HL-60 (cell line): ENCODE measurements around the gene IPCEF1.
A peak's percentile ranks its signal among the peaks of the same experiment; 100 is the strongest.

Experiments used
- DNase-seq, 2 experiments: peaks; one replicate each; pipeline ENCODE4 v3.0.0-alpha.2; 2010 to 2020; ENCODE audit warnings: low read depth in 1 of 2, low spot score in 1 of 2
- H3K27ac ChIP-seq: fragments of 250-450 bp; sonication (Bioruptor Pico); replicated peaks from 2 replicates; pipeline ENCODE4 v1.5.1; 2020; ENCODE audit warnings: mild to moderate bottlenecking, moderate library complexity
- H3K27me3 ChIP-seq: fragments of 250-450 bp; sonication (Bioruptor Pico); 2 replicates; pipeline ENCODE4 v1.5.1; 2021; ENCODE audit warnings: mild to moderate bottlenecking, moderate library complexity; ENCODE audit not compliant: insufficient read depth, poor library complexity, severe bottlenecking
- H3K4me3 ChIP-seq: replicated peaks from 2 replicates; pipeline ENCODE4 v1.5.1; 2011; ENCODE audit warnings: mild to moderate bottlenecking, control low read depth, low read length; ENCODE audit not compliant: insufficient read depth
- CTCF ChIP-seq: IDR thresholded peaks from one replicate; pipeline ENCODE4 v1.5.1; 2011; ENCODE audit warnings: low read length, control low read depth, inconsistent platforms; ENCODE audit not compliant: insufficient read depth
- GABPA ChIP-seq: IDR thresholded peaks from 2 replicates; pipeline ENCODE4 v1.6.1; 2012; ENCODE audit warnings: low read depth
- POLR2AphosphoS5 ChIP-seq: IDR thresholded peaks from 2 replicates; pipeline ENCODE4 v1.6.1; 2012; ENCODE audit warnings: low read depth
- REST ChIP-seq: IDR thresholded peaks from 2 replicates; pipeline ENCODE4 v1.6.1; 2012; ENCODE audit warnings: low read depth; ENCODE audit not compliant: insufficient replicate concordance
- SPI1 ChIP-seq: IDR thresholded peaks from 2 replicates; pipeline ENCODE4 v1.6.1; 2012; ENCODE audit warnings: low read depth, mild to moderate bottlenecking, borderline replicate concordance
- long read RNA-seq: library from polyadenylated mRNA; unstranded; transcript quantifications from one replicate; pipeline ENCODE4 v2.0.0, GENCODE V29; 2020

Gene IPCEF1
- long read RNA-seq, full-length matches to known transcripts: 3 of 6 reads
- long read RNA-seq, partial matches to known transcripts: 1 of 6 reads
- long read RNA-seq, other reads (novel, unspliced or antisense): 2 of 6 reads

GRCh38 chr6:154356690-154357089 lies at the start of gene IPCEF1:
TSS of gene IPCEF1 (minus strand) at chr6:154356803. CDS start at chr6:154265947, 90,856 bp downstream.
- TF ChIP-seq CTCF (no peak), POLR2AphosphoS5 (peak; percentile 45; the same call in 1 of the 2 replicates), SPI1 (peak; percentile 99), GABPA (no peak), REST (no peak)
- peak; percentile 72 to 88 for DNase-seq
- peak within 1 kb of the TSS; percentile 56 for H3K4me3 ChIP-seq
- no peaks in the 10 kb centered on the region for H3K27me3 ChIP-seq
- H3K27ac ChIP-seq: peak within 1 kb of the TSS; percentile 88

GRCh38 chr6:154406301-154406700 lies 49.7 kb upstream of the IPCEF1 start:
- no peak overlapping the region for H3K27ac ChIP-seq
- TF ChIP-seq POLR2AphosphoS5 (no peak), CTCF (no peak)
- no peak for DNase-seq
- no peaks in the 10 kb centered on the region for H3K27me3 ChIP-seq
- no peak overlapping the region for H3K4me3 ChIP-seq

- H3K4me3 ChIP-seq: no peak overlapping the region
- TF ChIP-seq REST: no peak
- TF ChIP-seq CTCF: no peak
- no peak for TF ChIP-seq GABPA
- TF ChIP-seq SPI1: no peak
- TF ChIP-seq POLR2AphosphoS5: no peak
- H3K27ac ChIP-seq: no peak overlapping the region
- no peak for DNase-seq
- no peaks in the 10 kb centered on the region for H3K27me3 ChIP-seq
Measured at GRCh38 chr6:154404791-154405400, 48.3 kb upstream of the IPCEF1 start.

- no peak for DNase-seq
- TF ChIP-seq REST: no peak
- TF ChIP-seq POLR2AphosphoS5: no peak
- TF ChIP-seq CTCF: no peak
- Histone ChIP-seq H3K27me3 (no peaks in the 10 kb centered on the region), H3K4me3 (no peak overlapping the region), H3K27ac (no peak overlapping the region)
Measured at GRCh38 chr6:154403788-154404187, 47.2 kb upstream of the IPCEF1 start.
